Nasal cavity respiratory epithelium epithelial cell of viscerocranial mucosa (primary cell): ENCODE results near the gene NLGN3. TPM values are rescaled to one million over a fixed set of nuclear protein-coding genes. Genes with fewer than 3 reads are reported as not detected.

ENCODE experiments used
- total RNA-seq: library from RNA; depleted of rRNA; stranded (reverse); fragments of >200 nt; gene quantifications from 2 replicates; pipeline ENCODE4 v1.2.3, GENCODE V29; 2014

The NLGN3 gene
- under 0.01 and 0.14 TPM in 2 replicates for total RNA-seq

GRCh38 chrX:71144651-71145050, at the start of gene NLGN3:
NLGN3 (plus strand) TSS chrX:71144841; CDS start chrX:71147750, 2,909 bp downstream.

DNA sequence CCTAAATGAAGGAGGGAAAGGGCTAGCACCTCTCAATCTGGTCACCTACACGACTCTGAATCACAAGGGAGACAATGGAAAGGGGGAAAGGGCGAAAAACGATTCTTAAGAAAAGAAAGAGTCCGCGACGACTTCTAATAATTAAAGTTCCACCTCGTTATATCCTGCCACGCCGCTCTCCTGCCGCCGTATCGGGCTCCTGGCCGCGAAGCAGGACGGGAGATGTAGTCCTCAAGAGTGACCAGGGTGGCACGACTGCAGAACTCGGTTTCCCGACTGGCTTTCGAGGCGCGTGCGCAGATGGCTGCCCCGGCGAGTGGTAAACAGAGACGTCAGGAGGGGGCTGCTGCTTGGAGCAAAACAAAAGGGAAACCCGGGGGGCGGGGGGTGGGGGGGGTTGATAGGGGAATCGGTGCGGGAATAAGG, 49.1 kb upstream of the NLGN3 start, which contains the start of gene FOXO4:
Gene FOXO4, plus strand, starts transcription at position 297 of the 426 bp plus-strand sequence. CDS start 678 bp downstream, outside the sequence.

DNA sequence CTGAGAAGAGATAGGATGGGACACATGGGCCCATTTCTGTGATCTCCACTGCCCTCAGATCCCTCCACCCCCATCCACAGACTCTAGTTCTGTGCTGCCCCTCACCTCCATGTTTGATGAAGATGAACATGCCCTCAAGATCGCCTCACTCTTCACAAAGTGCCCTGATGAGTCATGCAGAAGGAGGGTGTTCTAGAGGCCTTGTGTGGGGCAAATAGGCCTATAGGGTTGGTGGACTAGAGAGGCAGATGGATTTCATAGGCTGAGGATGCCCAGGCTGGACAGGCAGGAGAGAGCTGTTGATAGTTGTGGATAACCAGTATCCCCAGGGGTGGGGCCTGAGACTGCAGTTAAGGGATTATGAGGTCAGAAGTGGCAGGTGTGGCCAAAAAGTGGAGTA, 38.2 kb upstream of the NLGN3 start, which contains the start of gene CXorf65:
Gene CXorf65, minus strand, starts transcription at position 314 of the 400 bp plus-strand sequence. Its CDS starts 184 bp downstream, at position 130.

GRCh38 chrX:71111141-71111843, 33.3 kb upstream of the NLGN3 start, which contains the start of gene IL2RG:
IL2RG (minus strand) TSS chrX:71111577; CDS start chrX:71111539, 38 bp downstream.

GRCh38 chrX:71118032-71118984, 26.3 kb upstream of the NLGN3 start, which contains the start of gene MED12:
MED12 (plus strand) TSS chrX:71118596; CDS start chrX:71118755, 159 bp downstream.

Other genes with a start within 250 kb of the NLGN3 start
- gene TEX11, start 236.1 kb upstream of the NLGN3 start, total RNA-seq = not detected in 2 replicates
- gene SLC7A3, start 213.7 kb upstream of the NLGN3 start, total RNA-seq = not detected in 2 replicates
- gene SNX12, start 76.5 kb upstream of the NLGN3 start, total RNA-seq = 53.7 and 77.9 TPM in 2 replicates
- 4.8 and 5.5 TPM in 2 replicates for gene FOXO4, start 49.0 kb upstream of the NLGN3 start, total RNA-seq
- not detected in 2 replicates for gene CXorf65, start 38.1 kb upstream of the NLGN3 start, total RNA-seq
- gene IL2RG, start 33.3 kb upstream of the NLGN3 start, total RNA-seq = 0.36 TPM in 1 of 2 replicates, not detected in the other
- 13.7 and 32.4 TPM in 2 replicates for gene MED12, start 26.2 kb upstream of the NLGN3 start, total RNA-seq
- gene GJB1, start 78.4 kb downstream of the NLGN3 start, total RNA-seq = not detected in 2 replicates
- 2.7 and 7.8 TPM in 2 replicates for gene ZMYM3, start 109.3 kb downstream of the NLGN3 start, total RNA-seq
- gene NONO, start 138.8 kb downstream of the NLGN3 start, total RNA-seq = 297 and 299 TPM in 2 replicates
- 1.4 and 1.5 TPM in 2 replicates for gene ITGB1BP2, start 156.9 kb downstream of the NLGN3 start, total RNA-seq
- 32.1 and 64.4 TPM in 2 replicates for gene TAF1, start 221.5 kb downstream of the NLGN3 start, total RNA-seq